Measurements from ENCODE around the gene DYNC1I1.
"Not testable (repeated sequence)": the region's sequence is repeated elsewhere in the genome, so short reads cannot be mapped to it uniquely, and the experiment has no call there.

DYNC1I1 gene

DNA sequence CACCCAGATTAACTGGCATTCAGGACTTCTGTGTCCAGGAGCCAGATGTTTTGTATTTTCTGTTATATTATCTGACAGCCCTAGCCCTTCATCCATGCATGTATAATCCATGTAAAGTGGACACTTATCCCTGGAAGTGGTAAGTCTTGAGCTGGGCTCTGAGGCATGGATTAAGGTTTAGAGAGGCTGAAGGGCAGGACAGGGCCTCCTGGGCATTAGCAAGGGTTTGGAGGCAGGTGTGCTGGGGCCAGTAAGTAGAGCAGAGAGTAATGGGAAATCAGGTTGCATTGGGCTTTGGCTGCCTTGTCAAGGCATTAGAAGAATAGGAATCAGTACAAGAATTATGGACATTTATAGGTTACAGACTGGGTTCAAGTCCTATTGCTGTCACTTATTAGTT lies 138.0 kb downstream of the DYNC1I1 start:
- DNase-seq (ENCODE audit: low read depth), result no peak

DNA sequence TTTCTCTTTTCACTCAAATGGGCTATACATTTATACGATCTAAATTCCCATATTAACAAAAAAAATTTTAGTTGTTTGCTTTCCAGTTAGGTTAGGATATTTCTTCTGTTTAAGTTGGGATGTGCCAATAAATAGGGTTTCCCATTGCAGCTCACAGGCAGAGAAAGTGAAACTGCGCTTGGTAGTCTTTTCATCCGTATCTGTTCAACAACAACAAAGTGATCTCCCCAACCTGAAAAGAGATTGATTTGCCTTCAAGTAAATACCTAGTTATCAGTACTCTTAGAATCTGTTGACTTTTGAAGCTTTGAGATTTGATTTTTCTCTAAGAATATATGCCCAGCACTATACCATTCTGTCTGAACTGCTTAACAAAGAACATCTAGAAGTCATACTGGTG lies 143.4 kb downstream of the DYNC1I1 start:
- no peak for DNase-seq (ENCODE audit: low read depth)

DNA sequence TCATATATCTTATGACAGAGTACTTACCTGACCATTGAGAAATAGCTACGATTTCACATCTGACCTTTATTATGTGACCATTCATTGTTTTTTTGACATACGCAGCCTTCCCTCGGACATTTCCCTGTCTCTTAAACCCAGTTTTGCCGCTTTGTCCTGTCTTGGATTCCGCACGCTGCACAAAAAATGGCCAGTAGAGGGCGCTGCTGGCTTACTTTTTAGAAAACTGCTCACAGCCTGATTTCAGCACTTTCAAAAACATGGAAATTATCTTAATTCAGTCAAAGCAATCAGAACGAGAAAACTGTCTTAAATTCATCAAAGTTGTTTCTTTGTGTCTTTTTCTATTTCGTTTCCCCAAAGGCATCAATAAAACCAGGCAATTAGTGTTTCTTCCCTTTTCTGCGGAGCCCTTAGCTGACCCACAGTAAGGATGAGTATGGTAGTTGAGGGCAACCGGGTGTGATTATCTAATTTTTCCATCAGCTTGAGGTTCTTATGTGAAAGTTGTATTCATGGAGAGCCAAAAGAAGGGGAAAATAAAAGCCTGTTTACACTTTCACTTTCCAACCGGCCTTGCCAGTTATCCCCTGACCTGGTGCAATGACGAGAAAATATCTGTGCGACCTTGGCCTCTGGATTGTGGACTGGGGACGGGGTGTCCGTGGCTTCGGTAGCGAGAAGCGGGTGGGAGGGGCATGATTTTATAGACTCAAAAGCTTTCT lies 144.4 kb downstream of the DYNC1I1 start:
- DNase-seq (ENCODE audit: low read depth), result peak; percentile 49

DNA sequence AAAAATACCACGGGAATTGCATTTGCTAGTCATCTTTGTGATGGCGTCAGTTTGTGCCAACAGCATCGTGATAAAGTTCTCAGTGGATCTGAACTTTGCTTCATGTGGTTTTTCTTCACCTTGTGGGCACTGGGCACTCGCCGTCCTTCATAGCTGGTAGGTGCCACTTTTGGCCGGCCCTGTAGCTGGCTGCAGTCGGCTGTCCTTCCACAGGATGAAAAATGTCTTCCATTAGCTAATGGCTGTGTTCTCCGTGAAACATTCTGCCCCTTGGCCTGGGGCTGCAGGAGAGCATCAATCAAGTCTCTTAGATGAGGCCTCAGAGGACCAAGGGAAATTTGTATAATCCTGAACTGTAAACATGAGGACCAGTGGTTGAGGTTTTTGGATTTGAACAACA lies 145.3 kb downstream of the DYNC1I1 start:
- no peak for DNase-seq (ENCODE audit: low read depth)

DNA sequence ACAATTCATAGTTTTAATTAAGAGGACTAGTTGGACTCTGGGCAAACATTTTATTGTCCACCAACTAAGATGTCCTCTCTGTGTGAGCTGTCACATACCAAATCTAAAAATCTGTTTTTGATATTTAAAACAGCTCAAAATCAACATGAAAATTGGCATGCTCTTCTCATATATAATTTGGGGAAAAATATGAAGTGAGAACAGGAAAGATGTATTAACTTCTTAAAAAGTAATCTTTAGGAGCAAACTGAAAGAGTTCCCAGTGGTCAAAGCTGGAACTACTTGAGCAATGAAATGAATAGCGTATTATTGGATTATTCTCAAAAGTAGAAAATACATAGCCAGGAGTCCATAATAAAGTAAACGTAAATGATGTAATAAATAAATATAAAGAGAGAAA lies 147.2 kb downstream of the DYNC1I1 start:
- no peak for DNase-seq (ENCODE audit: low read depth)

DNA sequence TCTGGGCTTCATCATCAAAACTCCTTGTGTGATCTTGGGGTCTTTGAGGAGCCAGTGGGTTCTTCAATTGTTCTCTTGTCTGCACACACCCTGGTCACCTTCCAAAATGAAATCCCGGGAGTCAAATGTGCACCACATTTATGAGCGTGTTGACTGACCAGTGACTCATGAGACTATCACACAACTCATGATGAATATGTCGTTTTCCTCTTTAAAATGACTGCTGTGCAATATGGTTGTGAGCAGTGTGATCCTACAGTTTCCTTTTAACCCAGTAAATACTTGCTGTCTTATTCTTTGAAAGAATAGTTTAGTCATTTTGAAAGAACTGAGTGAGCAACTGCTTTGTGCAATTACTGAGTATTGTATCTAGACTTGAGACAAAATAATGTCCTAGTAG lies 149.2 kb downstream of the DYNC1I1 start:
- DNase-seq (ENCODE audit: low read depth), result no peak

DNA sequence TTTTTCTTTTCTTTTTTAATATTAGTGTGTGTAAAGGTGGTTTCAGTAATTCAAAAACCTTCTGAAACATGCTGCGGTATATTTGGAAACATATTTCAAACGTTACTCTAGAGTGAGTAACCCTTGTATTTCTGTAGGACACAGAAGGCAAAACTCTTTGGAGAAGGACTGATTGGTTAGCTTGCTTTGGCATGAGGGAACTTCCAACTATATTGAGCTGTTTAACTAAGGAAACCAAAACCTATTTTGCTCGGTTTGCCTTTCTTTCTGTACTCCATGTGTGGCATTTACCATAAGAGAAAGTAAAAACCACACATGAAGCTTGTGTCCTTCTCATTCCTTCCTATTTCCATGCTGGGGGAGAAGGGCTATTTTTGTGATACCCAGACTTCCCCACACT lies 149.8 kb downstream of the DYNC1I1 start:
- no peak for DNase-seq (ENCODE audit: low read depth)

DNA sequence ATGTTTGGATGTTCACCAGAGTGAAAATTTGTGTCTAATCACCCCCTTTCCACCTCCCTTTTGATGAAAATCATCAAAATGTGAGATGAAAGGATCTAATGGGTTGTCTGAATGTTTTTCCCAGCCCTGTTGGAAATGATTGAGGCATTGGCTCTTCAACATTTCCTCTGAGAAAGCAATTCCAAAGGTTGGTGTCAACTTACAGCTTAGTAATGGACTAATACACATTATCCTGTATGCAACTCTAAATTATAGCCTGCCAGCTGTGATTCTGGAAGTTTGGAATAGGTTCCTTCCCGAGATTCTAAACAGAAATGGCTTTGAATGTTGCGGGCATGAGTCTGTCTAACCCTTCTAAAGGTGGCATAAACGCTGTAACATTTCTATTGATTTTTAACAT lies 152.9 kb downstream of the DYNC1I1 start:
- no peak for DNase-seq (ENCODE audit: low read depth)

DNA sequence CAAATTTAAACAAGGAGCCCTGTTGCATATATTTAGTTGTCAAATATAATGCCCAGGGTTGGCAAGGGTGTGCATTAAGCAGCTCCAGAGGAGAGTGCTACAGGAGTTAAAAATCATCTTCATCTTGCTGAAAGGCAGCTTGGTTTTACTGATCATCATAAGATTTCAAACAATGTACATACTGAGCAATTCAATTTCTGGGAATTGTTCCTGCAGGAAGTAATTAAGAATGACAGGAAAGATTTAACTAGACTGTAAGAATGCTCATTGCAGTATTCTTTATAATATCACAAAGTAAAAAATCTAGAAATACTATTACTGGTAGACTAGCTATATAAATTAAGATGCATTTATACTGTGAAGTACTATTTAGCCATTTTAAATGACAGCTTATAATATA lies 153.6 kb downstream of the DYNC1I1 start:
- DNase-seq (ENCODE audit: low read depth), result no peak

DNA sequence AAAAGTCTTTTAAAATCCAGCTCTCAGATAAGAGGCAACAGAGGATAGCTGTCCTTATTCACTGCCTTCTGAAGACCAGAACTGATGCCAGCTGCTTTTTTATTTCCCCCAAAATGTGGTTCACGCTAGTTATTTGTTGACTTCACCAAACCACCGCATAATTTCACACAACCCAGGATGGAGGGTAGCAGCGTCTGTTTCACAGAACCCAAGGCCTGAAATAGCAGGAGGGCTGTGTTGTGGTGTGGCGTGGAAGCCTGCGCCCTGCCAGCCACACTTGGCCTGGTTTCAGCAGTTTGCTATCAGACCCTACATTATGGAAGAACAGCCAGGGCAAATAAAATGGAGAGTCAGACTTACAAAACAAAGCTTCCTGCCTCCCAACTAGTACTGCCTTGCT lies 155.4 kb downstream of the DYNC1I1 start:
- no peak for DNase-seq (ENCODE audit: low read depth)

DNA sequence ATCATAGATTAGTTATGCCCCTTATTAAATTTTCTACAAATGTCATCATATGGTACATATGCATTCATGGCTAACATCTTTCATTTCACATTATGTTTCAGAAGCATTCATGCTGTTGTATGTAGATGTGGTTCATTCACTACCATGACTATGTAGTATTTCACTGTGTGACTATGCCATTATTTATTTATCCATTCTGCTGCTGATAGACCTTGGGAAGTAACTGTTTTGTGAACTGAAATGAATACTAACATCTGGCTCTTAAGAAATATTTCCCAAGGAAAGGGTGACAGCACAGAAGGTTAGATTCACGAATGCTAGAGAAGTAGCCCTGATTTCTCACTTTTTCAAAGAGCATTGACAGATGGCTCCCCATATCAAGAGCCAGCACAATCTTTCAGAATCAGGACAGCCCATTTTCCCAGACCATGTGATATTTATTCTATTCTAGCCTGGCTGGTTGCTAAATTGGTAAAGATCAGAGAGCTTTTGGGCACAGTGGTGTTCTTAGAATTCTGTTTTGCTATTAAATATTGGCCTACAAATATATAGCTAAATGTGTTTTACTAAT lies 157.4 kb downstream of the DYNC1I1 start:
- DNase-seq (ENCODE audit: low read depth), result no peak

DNA sequence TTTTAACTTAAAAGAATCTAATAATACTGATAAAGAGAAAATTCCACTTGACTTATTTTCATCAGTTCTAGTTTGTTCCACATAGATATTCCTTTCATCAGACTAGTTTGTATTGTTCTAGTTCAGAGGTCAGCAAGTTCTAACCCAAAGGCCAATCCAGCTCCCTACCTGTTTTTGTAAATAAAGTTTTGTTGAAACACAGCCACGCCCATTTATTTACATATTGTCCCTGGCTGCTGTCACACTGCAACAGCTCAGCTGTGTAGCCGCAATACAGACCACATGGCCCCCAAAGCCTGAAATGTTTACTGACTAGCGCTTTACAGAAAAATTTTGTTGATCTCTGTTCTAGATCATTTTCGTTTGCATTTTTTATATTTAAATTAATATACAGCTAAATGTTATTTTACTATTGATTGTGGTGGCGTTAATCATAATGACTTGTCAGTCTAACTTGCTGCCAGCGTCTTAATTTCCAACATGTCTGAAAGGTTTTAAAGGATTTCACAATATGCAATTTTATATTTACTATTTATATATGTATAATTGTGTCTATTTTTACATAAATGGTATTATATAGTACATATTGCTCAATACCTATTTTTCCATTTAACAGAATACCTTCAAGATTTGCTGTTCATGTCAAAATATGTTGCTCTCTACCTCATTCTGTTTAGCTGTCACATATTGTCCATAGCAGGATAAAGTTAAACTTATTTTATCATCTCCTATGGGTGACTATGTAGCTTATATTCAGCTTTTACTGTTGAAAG lies 159.3 kb downstream of the DYNC1I1 start:
- no peak for DNase-seq (ENCODE audit: low read depth)

DNA sequence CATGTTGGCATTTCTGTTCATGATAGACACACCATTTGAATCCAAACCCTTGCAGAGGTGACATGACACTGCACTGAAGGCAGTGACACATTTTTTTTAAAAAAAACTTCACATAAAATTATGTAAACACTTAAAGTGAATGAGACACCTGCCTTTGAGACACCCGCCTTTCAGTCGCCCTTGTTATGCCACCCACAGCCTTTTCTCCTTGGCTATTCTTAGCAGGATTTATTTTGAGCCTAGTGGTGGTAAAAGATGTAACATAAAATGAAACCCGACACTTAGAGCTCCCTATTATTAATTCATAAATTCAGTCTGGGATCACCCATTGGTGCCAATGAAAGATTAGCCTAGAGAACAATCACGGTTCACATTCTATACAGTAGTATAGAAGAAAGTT lies 161.3 kb downstream of the DYNC1I1 start:
- DNase-seq (ENCODE audit: low read depth), result no peak

DNA sequence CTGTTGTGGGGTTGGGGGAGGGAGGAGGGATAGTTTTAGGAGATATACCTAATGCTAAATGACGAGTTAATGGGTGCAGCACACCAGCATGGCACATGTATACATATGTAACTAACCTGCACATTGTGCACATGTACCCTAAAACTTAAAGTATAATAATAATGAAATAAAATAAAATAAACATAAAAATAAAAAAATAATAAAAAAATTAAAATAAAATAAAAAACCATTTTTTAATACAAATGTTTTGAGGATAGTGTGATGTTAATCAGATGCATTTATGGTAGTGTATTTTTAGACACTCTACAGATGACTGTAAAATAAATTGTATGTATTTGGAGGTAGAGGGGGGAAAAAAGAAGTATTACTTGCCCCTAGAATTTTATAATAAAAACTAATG lies 172.5 kb downstream of the DYNC1I1 start:
- DNase-seq (ENCODE audit: low read depth), result not testable (repeated sequence)

DNA sequence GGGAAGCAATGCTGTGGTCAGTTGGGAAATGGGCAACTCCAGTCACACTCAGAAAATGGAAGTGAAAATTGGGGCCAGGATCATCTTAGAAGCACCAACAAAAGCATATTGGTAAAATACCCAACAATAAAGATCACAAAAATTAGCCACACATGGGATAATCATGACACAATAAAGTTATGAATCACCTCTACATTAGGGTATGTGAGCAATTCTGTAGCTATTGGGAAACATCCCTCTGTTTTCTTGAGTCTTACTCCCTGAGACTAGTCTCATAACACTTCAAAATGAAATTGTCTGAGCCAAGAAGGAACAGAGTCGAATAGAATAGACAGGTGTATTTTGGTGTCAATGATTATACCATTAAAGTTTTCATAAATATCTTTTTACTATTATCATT lies 178.3 kb downstream of the DYNC1I1 start:
- DNase-seq (ENCODE audit: low read depth), result no peak

DNA sequence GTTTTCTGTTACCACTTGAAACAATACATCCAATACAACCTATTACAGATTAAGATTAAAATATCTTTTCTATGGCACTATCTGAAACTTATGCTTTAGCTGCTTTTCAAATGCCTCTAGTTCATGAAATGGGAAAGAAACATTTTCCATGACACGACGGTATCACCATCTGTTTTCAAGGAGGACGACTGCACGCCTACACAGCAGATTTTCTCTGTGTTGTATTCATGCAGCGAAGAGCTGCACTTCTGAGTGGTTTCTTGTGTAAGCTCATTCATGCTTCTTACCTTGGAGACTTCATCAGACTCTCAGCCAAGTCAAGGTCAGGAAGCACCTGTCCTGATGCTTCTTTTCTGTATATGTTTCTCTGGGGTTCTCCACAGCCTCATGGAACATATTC lies 179.2 kb downstream of the DYNC1I1 start:
- DNase-seq (ENCODE audit: low read depth), result no peak

DNA sequence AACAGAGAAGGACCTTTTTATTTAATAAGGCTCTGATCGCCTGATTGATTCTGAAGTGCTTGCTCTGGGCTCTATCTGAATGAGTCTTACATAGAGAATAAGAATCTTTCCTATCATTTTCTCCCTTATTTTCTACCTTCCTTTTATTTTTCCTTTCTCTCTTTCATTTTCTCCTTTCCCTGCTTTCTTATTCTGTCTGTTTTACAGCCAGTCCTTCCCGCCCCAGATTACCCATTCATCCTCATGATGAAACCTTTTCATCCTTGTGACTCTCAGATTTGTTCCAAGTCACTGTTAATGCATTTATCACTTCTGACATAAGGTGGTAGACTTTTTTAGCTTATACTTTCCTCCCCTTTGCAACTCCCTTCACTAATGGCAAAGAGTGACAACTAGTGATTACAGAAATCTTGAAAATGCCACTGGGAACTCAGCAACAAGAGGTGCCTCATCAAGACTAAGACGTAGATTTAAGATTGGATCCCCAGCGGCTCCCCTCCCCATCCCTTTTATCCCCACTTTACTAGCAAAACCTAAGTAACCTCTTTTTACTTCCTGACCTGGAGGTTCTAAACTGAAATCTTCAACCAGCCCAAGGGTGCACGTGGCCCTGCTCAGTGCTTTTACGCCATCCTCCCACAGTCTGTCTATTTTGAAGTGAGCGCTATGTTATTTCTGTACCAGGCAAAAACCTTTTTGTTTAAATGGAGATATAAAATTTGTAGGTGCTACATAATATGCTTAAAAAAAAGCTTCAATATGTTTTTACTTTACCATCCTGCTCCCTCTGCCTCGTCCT lies 179.8 kb downstream of the DYNC1I1 start:
- no peak for DNase-seq (ENCODE audit: low read depth)

DNA sequence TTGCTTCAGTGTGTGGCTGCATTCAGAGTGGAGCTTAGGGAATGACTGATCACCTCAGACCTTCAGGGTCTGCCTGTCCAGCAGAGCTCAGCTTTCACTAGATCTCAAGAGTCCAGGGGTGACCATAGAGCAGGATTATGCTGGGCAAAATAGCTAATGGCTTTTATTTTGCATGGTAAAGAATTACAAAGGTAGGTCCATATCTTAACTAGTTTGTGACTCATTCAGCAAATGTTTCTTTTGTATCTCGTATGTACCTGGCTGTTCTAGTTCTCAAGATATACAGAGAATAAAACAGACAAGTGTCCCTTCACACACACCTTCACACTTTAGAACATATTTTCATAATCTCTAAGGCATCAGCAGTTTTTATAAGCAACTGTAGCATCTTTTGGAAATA lies 180.5 kb downstream of the DYNC1I1 start:
- DNase-seq (ENCODE audit: low read depth), result no peak

DNA sequence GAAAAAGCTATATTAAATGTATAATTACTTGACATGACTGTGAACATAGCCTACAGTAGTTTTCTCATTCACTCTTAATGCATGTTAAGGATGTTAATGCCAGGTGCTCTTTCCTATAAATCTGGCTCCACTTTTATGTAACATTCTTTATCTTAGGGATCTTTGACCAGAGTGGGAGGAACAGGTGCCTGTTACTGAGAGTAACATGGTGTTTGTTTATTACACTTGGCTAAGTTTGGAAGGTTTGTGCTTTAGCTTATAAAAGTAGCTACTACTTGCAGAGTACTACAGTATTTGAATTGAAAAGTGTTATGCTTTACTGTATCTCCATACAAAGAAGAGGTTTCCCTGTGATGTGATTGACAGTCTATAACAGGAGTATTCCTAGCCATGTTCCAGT lies 183.4 kb downstream of the DYNC1I1 start:
- no peak for DNase-seq (ENCODE audit: low read depth)

DNA sequence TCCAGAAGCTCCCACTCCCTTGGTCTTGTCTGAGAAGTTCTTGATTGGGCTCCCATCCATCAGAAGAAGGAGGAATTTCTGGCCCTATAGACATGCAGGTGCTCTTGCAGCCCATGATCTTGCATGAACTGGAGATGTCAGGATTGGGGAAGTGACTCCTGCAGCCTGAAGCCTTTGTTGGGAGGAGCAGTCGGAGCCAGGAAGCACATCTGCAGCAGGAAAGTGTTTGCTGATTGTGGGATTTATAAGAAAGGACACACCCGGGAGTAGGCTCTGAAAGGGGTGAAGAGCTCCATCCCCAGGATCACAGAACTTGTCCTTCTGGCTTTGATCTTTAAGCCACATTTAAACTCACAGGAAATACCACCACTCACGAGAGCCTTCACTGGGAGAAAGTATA lies 185.2 kb downstream of the DYNC1I1 start:
- DNase-seq (ENCODE audit: low read depth), result no peak

DNA sequence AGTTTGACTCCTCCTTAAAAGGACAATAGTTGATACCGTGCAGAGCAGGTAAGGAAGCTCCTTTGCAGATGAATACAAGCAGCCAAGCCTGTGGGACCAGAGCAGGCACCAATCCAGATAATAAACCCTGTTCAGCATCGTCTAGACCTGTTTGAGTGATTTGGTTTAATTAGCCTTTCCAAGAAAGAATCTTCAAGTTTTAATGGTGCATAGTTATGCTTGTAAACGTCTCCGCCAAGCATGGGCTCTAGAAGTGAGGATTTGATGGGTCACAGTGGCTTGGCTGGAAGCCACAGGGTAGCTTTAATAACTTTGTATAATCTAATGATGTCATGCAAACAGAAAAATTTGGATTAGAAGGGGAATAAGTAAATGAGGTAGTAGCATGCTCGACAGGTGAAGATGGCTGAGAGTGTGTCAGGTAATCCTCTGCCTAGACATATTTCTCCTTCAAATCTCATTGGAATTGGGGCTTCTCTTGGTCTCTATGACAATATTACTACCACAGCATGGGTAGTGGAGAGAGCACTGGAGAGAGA lies 188.4 kb downstream of the DYNC1I1 start:
- DNase-seq (ENCODE audit: low read depth), result no peak

DNA sequence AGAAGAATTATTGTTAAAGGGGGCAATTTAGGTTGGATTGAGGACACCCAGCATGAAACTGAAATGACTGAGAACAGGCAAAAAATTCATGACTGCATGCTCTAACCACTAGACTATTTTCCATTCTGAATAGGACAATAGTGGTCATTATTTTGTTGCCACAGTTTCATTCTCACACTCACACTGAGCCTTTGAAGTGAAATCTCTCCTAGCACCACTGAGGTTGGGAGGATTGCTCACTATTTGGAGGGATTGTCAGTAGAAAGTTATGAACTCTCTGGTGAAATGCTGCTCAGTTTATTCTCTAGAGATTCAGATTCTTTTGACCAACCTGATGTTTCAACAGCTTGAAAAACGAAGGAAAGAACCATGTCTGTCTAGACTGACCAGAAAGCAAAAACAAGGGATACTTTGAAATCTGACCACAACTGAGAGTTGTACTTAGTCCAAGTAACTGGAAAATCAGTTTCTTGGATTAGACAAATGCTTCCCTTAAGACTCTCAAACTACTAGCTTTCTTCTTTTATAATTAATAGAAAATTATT lies 191.2 kb downstream of the DYNC1I1 start:
- no peak for DNase-seq (ENCODE audit: low read depth)

Measured in stimulated activated CD4-positive, alpha-beta T cell treated with anti-CD3 and anti-CD28 coated beads, Interleukin-2, amount 100 ng/mL, for 4 hours (primary cell).